Measurements from ENCODE around the gene ADGRG1.

- TF ChIP-seq POLR2A (IDR thresholded peaks at IDR 0.05) (no peak), CTCF (IDR thresholded peaks at IDR 0.05) (no peak)
Observed at GRCh38 chr16:57699481-57699880, 71.1 kb downstream of the ADGRG1 start.

Measured in uterus (tissue), 2 donors.